ENCODE data around the gene C19orf47.

C19orf47 gene

GRCh38 chr19:40313229-40313983 lies 34.8 kb downstream of the C19orf47 start:
- DNase-seq = no peak

DNA sequence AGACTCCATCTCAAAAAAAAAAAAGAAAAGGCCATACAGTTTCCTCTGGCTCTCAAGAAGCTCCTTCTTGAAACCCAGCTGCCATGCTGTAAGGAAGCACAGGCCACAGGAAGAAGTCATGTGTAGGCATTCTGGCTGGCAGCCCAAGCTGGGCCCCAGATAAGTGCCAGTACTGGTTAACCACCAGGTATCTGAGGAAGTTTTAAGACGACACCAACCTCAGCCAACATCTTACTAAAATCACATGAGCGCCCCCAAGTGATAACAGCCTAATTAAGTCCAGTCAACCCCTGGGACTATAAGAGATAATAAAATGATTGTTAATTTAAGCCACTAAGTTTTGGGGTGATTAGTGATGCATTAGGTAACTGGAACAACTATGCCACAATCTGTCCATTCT lies 35.7 kb downstream of the C19orf47 start:
- DNase-seq = no peak

- DNase-seq = no peak
Observed at GRCh38 chr19:40309666-40310065, 38.5 kb downstream of the C19orf47 start.

DNA sequence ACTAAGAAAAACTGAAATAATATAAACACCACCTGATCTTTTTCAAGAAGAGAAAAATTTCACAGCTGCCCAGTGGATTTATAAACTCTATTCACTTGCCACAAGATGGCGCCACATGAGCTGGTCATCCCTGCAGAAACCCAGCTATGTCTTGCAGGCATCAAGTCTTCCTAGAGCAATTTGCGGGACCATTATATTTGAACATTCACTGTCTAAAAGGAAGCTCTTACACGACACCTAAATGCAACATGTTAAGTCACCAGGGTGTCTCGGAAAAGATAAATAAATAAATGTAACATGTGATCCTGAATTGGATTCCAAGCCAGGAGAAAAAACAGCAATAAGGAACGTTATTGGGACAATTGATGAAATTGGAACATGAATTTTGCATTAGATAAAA lies 42.8 kb downstream of the C19orf47 start:
- DNase-seq = peak in 1 of 2 donors; percentile 55

DNA sequence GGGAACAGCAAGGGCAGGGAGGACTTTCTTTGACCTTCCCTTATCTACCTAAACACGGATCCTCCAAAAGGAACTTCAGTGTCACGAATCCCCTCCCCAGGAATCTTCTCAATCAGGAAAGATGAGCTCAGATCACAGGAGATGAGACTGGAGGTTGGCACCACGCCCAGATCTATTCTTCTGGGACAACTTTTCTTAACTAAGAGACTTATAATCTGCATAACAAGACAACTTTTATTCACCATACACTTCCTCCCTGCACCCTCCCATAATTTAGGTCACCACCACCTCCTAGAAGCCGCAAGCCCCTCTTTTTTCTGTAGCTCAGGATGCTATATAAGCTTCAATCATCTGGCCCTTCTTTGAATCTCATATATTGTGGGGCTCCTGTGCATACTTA lies 43.9 kb downstream of the C19orf47 start:
- no peak for DNase-seq

DNA sequence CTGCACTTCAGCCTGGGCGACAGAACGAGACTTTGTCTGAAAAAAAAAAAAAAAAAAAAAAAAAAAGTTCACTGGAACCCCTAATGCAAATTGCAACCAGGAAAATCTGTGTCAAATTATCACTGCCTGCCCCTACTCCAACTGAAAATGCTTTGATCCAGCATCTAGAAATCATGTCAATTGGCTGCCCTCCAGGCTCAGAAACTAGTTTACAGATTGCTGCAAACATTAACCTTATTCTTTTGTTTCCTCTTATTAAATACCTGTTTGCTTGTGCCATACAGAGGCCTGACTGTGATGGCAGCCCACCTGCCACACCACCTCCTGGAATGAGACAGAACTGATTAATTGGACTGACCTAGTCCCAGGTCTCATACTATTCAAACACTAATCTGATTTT lies 44.4 kb downstream of the C19orf47 start:
- no peak for DNase-seq

DNA sequence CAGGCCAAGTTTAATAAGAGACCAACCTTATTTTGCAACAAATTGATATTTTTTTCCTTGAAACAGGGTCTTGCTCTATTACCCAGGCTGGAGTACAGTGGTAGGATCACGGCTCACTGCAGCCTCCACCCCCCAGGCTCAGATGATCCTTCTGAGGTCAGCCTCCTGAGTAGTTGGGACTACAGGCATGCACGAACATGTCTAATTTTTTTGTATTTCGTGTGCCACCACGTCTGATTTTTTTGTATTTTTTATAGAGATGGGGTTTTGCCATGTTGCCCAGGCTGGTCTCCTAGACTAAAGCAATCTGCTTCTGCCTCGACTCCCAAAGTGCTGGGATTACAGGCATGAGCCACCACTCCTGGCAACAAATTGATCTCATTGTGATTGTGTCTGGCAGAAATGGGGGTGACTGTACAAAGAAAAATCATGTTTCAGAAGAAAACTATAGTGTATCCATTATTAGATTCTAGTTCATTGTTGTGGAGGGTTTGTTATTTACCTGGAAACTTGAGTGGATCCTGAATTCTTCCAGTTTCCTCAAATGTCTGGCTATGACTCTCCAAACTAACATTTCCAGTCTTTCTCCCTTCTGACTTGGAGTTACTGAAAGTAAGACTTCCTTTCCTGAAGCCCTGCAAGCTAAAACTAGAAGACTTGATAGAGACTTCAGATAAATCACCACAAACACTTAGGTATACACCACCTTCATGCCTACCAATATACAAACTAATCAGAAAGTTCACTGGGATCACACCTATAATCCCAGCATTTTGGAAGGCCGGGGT lies 45.8 kb downstream of the C19orf47 start:
- no peak for DNase-seq

- DNase-seq = no peak
Observed at GRCh38 chr19:40300668-40301067, 47.5 kb downstream of the C19orf47 start.

DNA sequence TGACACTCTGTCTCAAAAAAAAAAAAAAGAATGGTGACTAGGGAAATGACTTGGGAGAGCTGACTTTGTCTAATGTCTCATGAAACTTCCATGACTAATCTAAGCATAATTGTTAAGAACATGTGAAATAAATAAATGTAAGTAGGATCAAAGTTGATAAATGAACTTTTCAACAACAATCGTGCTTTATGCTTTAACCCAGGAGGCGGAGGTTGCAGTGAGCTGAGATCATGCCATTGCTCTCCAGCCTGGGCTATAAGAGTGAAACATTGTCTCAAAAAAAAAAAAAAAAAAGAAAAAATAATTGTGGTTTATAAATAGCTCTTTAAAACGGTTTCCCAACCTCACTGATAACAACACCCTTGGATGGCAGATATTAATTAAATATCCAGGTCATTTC lies 50.2 kb downstream of the C19orf47 start:
- DNase-seq = no peak

GRCh38 chr19:40294560-40294959 lies 53.6 kb downstream of the C19orf47 start:
- no peak for DNase-seq

DNA sequence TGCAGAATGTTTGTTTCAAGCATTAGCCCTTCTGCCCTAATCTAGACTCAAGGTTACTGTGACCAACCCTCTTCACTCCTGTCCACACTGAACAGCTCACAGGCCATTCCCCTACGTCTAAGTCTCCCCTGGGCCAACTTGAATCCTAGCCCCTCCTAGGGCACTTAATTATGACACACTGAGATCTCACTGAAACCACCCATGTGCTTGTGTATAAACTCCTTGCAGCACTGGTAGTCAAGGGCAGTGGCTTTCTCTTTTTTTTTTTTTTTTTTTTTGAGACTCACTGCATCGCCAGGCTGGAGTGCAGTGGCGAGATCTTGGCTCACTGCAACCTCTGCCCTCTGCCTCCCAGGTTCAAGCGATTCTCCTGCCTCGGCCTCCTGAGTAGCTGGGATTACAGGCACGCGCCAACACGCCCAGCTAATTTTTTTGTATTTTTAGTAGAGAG lies 61.2 kb downstream of the C19orf47 start:
- DNase-seq = no peak

DNA sequence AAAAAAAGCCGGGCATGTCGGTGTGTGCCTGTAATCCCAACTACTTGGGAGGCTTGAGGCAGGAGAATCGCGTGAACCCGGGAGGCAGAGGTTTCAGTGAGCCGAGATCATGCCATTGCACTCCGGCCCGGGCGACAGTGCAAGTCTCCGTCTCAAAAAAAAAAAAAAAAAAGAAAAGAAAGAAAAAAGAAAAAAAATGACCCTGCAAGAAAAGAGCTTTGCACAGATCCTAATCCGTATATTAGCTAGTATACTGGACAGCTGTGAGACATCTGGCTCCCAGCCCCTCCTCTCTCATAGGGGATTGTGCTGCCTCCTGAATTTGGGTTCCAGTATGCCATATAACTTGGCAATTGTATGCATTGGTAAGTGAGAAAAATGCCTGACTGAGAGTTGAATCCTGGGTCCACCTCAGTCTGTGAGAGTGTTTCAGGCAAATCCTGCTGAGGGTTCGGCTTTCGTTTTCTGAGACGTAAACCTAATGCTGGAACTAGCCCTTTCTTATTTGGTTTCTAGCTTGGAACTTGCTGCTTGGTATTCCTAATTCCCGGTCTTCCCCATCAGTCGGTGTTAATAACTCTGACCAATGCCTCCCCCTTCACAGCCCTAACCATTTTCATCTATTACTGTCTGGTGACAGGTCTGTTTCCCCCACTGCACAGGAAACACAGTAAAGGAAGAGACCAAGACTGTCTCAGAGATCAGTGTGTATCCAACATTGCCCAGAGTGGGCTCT lies 61.8 kb downstream of the C19orf47 start:
- no peak for DNase-seq

DNA sequence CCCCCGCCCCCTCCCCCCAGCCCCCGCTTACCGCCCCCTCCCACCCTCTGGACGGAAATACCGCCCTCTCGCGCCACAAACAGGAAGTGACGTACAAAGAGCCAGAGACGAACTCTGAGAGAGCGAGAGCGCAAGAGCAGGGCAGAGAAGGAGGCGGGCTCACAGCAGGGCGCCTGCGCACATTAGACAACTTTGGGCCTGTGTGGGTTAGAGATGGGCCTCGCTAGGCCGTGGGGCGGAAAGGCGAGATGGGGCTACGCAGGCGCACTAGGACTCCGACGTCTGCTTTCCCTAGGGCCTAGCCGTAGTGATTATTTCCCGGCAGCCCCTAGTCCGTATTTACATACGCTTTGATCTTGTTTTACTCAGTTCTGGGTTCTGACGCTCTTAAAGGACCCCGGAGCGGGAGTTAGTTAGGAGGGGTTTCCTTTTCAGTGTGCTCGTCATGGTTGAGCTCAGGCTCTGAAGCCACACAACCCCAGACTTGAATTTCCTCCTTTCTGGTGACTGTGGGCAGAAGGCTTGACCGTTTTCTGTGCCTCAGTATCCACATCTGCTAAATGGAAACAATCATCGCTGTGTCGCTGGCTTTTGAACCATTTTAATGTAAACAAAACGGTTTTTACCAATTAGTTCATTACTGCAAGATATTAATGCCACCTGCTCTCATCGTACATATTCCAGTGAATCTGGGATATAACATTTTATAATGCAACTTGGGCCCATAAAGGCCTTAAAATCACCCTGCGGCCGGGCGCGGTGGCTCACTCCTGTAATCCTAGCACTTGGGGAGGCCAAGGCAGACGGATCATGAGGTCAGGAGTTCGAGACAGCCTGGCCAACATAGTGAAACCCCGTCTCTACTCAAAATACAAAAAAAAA lies 62.6 kb downstream of the C19orf47 start:
- DNase-seq = peak; percentile 79 to 100

DNA sequence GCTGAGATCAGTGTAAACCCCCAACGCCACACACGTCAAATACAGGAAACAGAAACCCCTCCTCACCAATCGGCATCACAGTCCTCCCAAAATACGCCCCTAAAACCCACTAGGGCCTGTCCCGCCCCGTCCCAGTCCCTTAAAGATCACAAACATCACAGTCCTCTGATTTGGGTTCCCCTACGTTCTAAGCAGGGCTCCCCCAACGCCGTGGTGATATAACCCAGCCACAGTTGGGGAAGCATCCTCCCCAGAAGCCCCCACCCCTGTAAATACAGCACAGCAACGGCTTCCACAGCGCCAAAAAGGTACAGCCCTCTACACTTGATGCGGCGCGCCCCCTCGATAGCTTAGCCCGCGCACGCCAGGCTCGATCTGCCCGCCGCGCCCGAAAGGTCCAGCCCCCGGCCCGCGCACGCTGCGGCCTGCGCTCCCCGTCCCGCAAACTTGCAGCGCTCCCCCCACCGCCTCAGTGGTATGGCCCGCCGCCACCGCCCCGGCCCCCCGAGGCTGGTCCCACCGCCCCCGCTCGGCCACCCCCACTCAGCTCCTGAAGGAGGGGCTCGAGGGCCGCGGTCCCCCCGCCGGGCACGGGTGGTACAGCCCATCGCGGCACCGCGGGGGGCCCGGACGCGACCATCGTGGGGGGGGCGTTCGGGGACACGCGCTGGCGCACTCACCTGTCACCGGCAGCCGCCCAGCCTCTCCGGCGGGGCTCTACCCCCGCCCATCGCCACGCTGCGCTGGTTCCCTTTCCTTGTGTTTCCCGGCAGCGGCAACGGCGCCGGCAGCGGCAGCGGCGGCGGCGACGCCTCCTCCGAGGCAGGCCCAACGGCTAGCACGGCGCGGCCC lies 63.5 kb downstream of the C19orf47 start, which contains the start of gene AKT2:
TSS of gene AKT2 (minus strand) at position 845 of the 852 bp plus-strand sequence. CDS start 20,078 bp downstream, outside the sequence.
- peak; percentile 15 to 19 for DNase-seq

DNA sequence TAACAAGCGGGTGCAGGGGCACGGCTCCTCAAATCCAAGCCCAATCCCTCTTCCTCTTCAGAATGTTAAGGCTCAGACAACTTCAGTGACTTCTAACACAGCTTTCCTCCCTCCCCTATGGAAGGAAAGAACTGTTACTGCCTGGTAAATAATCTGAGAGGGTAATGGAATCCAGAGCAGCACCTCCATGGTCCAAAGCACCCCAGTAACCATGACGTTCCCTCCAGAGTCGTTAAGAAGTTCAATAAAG lies 64.0 kb downstream of the C19orf47 start:
- DNase-seq = no peak

- no peak for DNase-seq
Observed at GRCh38 chr19:40283414-40284250, 64.6 kb downstream of the C19orf47 start.

DNA sequence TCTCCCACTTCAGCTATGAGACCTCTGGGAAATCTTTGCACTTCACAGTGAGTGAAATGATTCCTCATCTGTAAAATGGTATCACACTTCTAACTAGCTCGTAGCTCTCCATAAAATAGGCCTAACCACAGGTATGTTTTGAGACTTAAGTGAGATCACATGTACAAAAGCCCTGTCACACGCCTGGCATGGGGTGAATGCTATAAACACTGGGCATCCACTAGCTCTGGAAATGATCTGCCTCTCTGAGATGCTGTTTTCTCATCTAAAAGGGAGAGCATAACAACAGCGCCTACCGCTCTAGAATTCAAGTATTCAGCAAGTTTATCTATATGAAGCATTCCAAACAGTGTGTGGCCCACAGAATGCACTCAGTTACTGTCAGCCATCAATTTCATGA lies 65.3 kb downstream of the C19orf47 start:
- DNase-seq = no peak

GRCh38 chr19:40282209-40282580 lies 66.0 kb downstream of the C19orf47 start:
- DNase-seq = no peak

GRCh38 chr19:40281381-40282208 lies 66.6 kb downstream of the C19orf47 start:
- no peak for DNase-seq
